ENCODE data around the gene PLCXD3.

PLCXD3 gene

GRCh38 chr5:41412496-41412895, 97.9 kb downstream of the PLCXD3 start:
- Histone ChIP-seq H3K27ac (replicated peaks) (no peak overlapping the region), H3K4me3 (replicated peaks; ENCODE audit: insufficient read depth, low read length) (no peak overlapping the region), H3K27me3 (ENCODE audit: insufficient read depth, poor library complexity, severe bottlenecking) (no peaks in the 10 kb centered on the region)
- TF ChIP-seq SPI1 (IDR thresholded peaks at IDR 0.05; ENCODE audit: borderline replicate concordance, low read depth) (no peak), POLR2AphosphoS5 (IDR thresholded peaks at IDR 0.05; ENCODE audit: low read depth) (no peak), REST (IDR thresholded peaks at IDR 0.05; ENCODE audit: insufficient replicate concordance, low read depth) (no peak), GABPA (IDR thresholded peaks at IDR 0.05; ENCODE audit: low read depth) (no peak)
- TF ChIP-seq, protein P1, sequence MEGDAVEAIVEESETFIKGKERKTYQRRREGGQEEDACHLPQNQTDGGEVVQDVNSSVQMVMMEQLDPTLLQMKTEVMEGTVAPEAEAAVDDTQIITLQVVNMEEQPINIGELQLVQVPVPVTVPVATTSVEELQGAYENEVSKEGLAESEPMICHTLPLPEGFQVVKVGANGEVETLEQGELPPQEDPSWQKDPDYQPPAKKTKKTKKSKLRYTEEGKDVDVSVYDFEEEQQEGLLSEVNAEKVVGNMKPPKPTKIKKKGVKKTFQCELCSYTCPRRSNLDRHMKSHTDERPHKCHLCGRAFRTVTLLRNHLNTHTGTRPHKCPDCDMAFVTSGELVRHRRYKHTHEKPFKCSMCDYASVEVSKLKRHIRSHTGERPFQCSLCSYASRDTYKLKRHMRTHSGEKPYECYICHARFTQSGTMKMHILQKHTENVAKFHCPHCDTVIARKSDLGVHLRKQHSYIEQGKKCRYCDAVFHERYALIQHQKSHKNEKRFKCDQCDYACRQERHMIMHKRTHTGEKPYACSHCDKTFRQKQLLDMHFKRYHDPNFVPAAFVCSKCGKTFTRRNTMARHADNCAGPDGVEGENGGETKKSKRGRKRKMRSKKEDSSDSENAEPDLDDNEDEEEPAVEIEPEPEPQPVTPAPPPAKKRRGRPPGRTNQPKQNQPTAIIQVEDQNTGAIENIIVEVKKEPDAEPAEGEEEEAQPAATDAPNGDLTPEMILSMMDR (IDR thresholded peaks at IDR 0.05; ENCODE audit: insufficient read depth, low read length) = no peak
- DNase-seq (ENCODE audit: low read depth in 1 of 2, low spot score in 1 of 2) = no peak

DNA sequence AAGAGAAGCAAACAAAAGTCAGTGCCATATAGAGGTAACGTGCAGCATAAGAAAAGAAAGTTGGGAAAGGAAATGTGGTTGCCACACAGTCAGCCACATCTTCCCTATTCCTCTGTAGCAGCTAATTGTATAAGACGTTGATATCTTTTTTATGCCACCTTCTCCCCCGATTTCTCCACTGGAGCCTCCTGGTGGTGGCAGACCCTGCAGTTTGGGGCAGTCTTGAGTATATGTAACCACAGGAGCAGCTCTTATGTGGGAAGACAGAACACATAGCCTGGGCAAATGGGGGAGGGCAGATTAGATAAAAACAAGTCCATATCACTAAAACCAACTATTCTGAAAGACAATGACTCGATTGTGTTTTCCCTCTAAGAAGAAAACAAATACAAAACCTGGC, 99.7 kb downstream of the PLCXD3 start:
- Histone ChIP-seq H3K4me3 (replicated peaks; ENCODE audit: insufficient read depth, low read length) (no peak overlapping the region), H3K27ac (replicated peaks) (no peak overlapping the region), H3K27me3 (ENCODE audit: insufficient read depth, poor library complexity, severe bottlenecking) (no peaks in the 10 kb centered on the region)
- DNase-seq (ENCODE audit: low read depth in 1 of 2, low spot score in 1 of 2) = peak in 1 of 2 experiments; percentile 33
- TF ChIP-seq SPI1 (IDR thresholded peaks at IDR 0.05; ENCODE audit: borderline replicate concordance, low read depth) (no peak), REST (IDR thresholded peaks at IDR 0.05; ENCODE audit: insufficient replicate concordance, low read depth) (no peak), POLR2AphosphoS5 (IDR thresholded peaks at IDR 0.05; ENCODE audit: low read depth) (no peak), GABPA (IDR thresholded peaks at IDR 0.05; ENCODE audit: low read depth) (no peak)
- TF ChIP-seq, protein P1 (IDR thresholded peaks at IDR 0.05; ENCODE audit: insufficient read depth, low read length) = no peak

DNA sequence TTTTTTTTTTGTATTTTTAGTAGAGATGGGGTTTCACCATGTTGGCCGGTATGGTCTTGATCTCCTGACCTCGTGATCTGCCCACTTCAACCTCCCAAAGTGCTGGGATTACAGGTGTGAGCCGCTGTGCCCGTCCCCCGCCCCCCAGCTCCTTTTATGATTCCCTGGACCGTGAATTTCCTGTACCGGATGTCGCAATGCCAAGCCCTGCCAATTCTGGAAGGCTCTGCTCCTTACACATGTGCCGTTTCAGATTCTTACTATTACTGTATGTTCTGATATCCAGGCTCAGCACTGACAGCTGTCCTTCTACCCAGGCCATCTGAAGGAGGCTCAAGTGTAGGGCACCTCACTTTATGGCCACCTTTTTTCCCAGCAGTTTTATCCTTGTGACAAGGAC, 100.1 kb downstream of the PLCXD3 start:
- H3K27me3 ChIP-seq (ENCODE audit: insufficient read depth, poor library complexity, severe bottlenecking) = no peaks in the 10 kb centered on the region
- TF ChIP-seq GABPA (IDR thresholded peaks at IDR 0.05; ENCODE audit: low read depth) = no peak

GRCh38 chr5:41408676-41409443, 101.5 kb downstream of the PLCXD3 start:
- TF ChIP-seq SPI1 (IDR thresholded peaks at IDR 0.05; ENCODE audit: borderline replicate concordance, low read depth) (no peak), REST (IDR thresholded peaks at IDR 0.05; ENCODE audit: insufficient replicate concordance, low read depth) (no peak), GABPA (IDR thresholded peaks at IDR 0.05; ENCODE audit: low read depth) (no peak), POLR2AphosphoS5 (IDR thresholded peaks at IDR 0.05; ENCODE audit: low read depth) (no peak)
- TF ChIP-seq, protein P1 (IDR thresholded peaks at IDR 0.05; ENCODE audit: insufficient read depth, low read length) = no peak
- no peak for DNase-seq (ENCODE audit: low read depth in 1 of 2, low spot score in 1 of 2)
- H3K27ac ChIP-seq (replicated peaks) = no peak overlapping the region
- H3K27me3 ChIP-seq (ENCODE audit: insufficient read depth, poor library complexity, severe bottlenecking) = no peaks in the 10 kb centered on the region
- H3K4me3 ChIP-seq (replicated peaks; ENCODE audit: insufficient read depth, low read length) = no peak overlapping the region

More for the DNA sequence above, 100.1 kb downstream of the PLCXD3 start:
- Histone ChIP-seq H3K27ac (replicated peaks) (no peak overlapping the region), H3K4me3 (replicated peaks; ENCODE audit: insufficient read depth, low read length) (no peak overlapping the region)
- no peak for DNase-seq (ENCODE audit: low read depth in 1 of 2, low spot score in 1 of 2)

Measured in HL-60 (cell line).